ENCODE data around the gene PPTC7. TPM values are rescaled to one million over a fixed set of nuclear protein-coding genes. Genes with fewer than 3 reads are reported as not detected.

PPTC7 gene, protein sequence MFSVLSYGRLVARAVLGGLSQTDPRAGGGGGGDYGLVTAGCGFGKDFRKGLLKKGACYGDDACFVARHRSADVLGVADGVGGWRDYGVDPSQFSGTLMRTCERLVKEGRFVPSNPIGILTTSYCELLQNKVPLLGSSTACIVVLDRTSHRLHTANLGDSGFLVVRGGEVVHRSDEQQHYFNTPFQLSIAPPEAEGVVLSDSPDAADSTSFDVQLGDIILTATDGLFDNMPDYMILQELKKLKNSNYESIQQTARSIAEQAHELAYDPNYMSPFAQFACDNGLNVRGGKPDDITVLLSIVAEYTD
- 6.2 and 6.9 TPM in 2 replicates for total RNA-seq

DNA sequence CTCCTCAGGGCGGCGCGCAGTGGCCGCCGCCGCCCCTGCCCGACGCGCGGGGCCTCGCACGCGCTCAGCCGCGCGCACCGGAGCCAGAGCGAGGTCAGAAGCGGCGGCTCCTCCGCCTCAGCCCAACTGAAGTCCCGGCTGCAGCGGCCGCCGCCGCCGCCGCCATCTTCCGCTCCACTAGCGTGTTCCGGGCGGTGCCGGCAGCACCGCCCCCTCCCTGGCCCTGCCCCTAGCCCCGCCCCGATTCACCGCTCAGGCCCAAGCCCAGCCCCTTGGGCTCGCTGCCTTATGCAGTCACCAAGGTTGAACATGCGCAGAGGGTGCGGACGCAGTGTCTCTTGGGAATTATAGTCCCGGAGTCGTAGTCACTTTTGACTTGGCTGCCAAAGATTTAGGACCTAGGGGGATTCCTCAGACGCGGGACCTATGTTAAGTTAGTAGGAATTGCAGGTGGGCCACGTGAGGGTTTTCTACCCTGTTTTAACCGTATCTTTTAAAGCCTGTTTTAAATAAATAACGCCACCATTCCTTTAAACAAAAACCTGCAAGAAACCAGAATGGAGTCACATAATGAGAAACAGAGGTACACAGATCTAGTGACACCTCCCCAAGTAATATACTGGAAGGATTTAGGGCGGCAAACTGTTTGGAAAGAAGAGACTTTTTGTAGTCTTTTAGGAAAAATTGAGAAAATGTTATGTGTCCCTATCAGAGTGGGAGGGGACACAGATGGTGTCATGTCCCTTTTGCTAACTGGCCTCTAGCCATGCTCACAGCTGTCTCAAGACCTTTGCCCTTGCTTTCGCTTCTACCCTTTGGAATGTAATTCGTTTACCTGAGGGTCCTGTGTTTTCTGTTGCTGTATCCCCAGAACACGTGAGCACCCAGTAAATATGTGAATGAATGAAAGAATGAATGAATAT, at the start of gene PPTC7:
Gene PPTC7, minus strand, starts transcription at position 182 of the 923 bp plus-strand sequence. CDS start 287 bp downstream, outside the sequence.
- H3K4me3 ChIP-seq (ENCODE audit: low read depth, low read length) = peak within 1 kb of the TSS; percentile 67
- TF ChIP-seq, protein P1, sequence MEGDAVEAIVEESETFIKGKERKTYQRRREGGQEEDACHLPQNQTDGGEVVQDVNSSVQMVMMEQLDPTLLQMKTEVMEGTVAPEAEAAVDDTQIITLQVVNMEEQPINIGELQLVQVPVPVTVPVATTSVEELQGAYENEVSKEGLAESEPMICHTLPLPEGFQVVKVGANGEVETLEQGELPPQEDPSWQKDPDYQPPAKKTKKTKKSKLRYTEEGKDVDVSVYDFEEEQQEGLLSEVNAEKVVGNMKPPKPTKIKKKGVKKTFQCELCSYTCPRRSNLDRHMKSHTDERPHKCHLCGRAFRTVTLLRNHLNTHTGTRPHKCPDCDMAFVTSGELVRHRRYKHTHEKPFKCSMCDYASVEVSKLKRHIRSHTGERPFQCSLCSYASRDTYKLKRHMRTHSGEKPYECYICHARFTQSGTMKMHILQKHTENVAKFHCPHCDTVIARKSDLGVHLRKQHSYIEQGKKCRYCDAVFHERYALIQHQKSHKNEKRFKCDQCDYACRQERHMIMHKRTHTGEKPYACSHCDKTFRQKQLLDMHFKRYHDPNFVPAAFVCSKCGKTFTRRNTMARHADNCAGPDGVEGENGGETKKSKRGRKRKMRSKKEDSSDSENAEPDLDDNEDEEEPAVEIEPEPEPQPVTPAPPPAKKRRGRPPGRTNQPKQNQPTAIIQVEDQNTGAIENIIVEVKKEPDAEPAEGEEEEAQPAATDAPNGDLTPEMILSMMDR (conservative IDR thresholded peaks at IDR 0.05; ENCODE audit: low read depth, low read length) = no peak
- DNase-seq (ENCODE audit: low read depth) = no peak

DNA sequence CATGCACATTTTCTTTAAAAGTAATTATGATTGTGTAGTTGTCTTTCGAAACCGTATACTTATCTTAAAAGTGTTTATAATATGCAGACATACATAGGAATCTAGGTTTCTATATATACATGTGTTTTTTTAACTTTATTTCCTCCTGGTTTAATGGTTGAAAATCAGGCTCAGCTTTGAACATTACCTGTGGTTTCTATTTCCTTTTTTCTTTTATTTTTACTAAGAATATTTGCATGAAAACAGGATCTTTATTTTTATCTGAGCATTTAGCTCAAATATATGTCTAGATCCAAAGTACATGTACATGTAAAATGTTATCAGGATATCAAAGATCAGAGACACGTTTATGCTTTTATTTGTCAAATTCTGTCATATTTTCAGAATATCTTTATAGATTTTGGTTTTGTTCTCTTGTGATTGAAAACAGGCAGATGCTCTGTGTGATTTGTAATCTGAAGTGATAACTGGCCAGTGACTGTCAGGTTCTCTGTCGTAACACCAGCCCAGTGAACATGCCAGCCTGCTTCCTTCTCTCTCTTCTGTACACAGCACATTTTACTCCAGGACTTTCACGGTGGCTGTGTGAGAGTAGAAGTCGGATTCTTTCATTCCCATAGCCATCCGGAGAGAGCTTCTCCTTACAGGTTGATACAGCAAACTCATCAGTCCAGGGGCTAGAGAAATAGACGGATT, 44.5 kb upstream of the PPTC7 start:
- TF ChIP-seq, protein P1 (conservative IDR thresholded peaks at IDR 0.05; ENCODE audit: low read depth, low read length) = no peak
- no peak for DNase-seq (ENCODE audit: low read depth)

DNA sequence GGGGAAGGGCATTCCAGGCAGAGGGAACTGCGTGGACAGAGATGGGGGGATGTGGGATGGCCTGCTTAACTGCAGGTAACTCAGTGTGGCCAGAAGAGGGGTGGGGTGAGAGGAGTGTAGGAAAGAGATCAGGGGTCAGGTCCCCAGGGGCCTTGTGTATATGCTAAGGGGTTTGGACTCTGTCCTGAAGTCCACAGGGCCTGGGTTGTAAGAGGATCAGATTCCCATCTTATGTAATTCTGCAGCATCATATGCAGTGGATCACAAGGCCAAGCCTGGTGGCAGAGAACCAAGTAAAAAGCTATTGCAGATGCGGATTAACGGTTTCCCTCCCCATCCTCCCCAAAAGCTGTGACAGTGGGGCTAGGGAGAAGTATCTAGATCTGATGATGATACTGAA, 39.5 kb upstream of the PPTC7 start:
- H3K4me3 ChIP-seq (ENCODE audit: low read depth, low read length) = no peak overlapping the region
- no peak for DNase-seq (ENCODE audit: low read depth)
- TF ChIP-seq, protein P1 (conservative IDR thresholded peaks at IDR 0.05; ENCODE audit: low read depth, low read length) = no peak

More for the DNA sequence above, 44.5 kb upstream of the PPTC7 start:
- H3K4me3 ChIP-seq (ENCODE audit: low read depth, low read length) = no peak overlapping the region

DNA sequence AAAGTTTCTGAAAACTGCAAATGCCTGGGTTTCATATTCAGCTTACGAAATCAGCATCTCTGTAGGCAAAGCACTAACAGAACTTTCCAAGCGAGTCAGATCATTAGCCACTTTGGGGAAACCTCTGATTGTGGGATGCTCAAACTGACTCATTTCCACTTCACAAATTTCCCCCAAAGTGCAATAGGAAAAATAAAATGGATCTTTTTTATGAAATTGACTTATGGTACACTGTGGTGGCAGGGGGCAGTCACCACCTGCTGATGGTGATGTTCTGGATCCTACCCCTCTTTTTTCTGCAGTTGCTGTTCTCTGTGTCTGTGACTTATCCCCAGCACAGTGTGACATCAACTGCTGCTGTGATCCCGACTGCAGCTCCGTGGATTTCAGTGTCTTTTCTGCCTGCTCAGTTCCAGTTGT, 36.4 kb upstream of the PPTC7 start:
- no peak overlapping the region for H3K4me3 ChIP-seq (ENCODE audit: low read depth, low read length)
- TF ChIP-seq, protein P1 (conservative IDR thresholded peaks at IDR 0.05; ENCODE audit: low read depth, low read length) = no peak
- DNase-seq (ENCODE audit: low read depth) = no peak

DNA sequence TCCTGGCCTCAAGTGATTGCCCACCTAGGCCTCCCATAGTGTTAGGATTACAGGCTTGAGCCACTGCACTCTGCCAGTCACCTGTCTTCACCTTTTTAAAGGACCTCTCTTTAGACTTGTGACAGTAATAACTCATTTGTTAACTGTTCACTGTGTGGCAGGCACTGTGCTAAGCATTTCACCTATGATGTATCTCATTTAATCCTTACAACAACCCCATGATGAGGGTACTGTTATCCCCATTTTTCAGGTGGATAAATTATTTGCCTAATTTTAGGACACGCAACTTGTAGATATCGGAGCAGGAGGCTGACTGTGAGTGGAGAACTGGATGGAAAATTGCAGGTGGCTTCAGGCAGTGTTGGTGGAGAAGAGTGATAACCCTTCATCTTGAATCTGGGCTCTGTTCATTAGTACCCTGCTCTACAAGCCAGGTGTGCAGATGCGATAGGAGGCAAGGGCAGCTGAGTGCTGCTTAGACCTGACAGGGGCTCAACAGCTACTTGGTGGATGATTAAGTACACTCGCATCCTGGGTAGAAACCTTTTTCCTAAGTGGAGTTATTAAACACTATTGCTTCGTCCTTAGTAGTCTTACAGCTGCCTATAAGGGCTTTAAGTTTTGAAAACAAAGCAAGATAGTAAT, 33.5 kb upstream of the PPTC7 start:
- TF ChIP-seq, protein P1 (conservative IDR thresholded peaks at IDR 0.05; ENCODE audit: low read depth, low read length) = no peak
- H3K4me3 ChIP-seq (ENCODE audit: low read depth, low read length) = no peak overlapping the region
- no peak for DNase-seq (ENCODE audit: low read depth)

DNA sequence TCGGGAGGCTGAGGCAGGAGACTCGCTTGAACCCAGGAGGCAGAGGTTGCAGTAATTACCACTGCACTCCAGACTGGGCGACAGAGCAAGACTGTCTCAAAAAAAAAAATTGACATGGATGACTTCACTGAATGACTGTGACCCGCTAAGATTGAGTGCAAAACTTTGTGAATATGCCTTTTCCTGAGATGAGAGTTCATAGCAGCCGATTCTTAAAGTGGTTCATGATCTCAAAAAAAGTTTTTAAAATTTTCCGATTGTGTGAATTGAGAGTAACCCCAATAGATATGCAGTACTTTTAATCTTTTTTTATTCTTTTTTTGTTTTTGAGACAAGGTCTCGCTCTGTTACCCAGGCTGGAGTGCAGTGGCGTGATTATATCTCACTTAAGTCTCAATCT, 32.1 kb upstream of the PPTC7 start:
- DNase-seq (ENCODE audit: low read depth) = no peak
- peak overlapping the region; percentile 97 for H3K4me3 ChIP-seq (ENCODE audit: low read depth, low read length)
- TF ChIP-seq, protein P1 (conservative IDR thresholded peaks at IDR 0.05; ENCODE audit: low read depth, low read length) = no peak
